HG02588 (cell line): ENCODE data around the gene CCDC120.

Experiments used
- ATAC-seq: cut with Tn5 transposase; IDR thresholded peaks from one replicate; pipeline ENCODE4 v1.9.1; 2021; ENCODE audit warnings: mild to moderate bottlenecking, moderate library complexity; ENCODE audit not compliant: unreplicated experiment

CCDC120 gene

GRCh38 chrX:49058794-49059193 lies at the start of gene CCDC120:
Gene CCDC120 (plus strand): TSS chrX:49058999. CDS start chrX:49062042, 3,043 bp downstream.
- no peak for ATAC-seq

GRCh38 chrX:49019050-49019449 lies 39.7 kb upstream of the CCDC120 start:
- no peak for ATAC-seq

GRCh38 chrX:49019599-49020249 lies 39.1 kb upstream of the CCDC120 start:
- no peak for ATAC-seq

GRCh38 chrX:49029876-49030275 lies 28.9 kb upstream of the CCDC120 start:
- ATAC-seq, result no peak

- ATAC-seq, result no peak
These were observed 28.5 kb upstream of the CCDC120 start for GRCh38 chrX:49030283-49030682.

- no peak for ATAC-seq
These were observed 20.8 kb upstream of the CCDC120 start for GRCh38 chrX:49037883-49038475.

- ATAC-seq, result no peak
These were observed 19.0 kb upstream of the CCDC120 start for GRCh38 chrX:49039598-49040375.

- ATAC-seq, result no peak
These were observed 18.3 kb upstream of the CCDC120 start for GRCh38 chrX:49040376-49040955.

GRCh38 chrX:49041744-49042580 lies 16.8 kb upstream of the CCDC120 start:
- no peak for ATAC-seq

- no peak for ATAC-seq
These were observed 16.1 kb upstream of the CCDC120 start for GRCh38 chrX:49042581-49043219.

- peak; percentile 93 for ATAC-seq
These were observed 15.4 kb upstream of the CCDC120 start, which contains the start of gene TFE3 for GRCh38 chrX:49043220-49043986. Gene TFE3 (minus strand): TSS chrX:49043357. CDS start chrX:49043226, 131 bp downstream.

GRCh38 chrX:49043987-49044281 lies 14.9 kb upstream of the CCDC120 start:
- ATAC-seq, result no peak

GRCh38 chrX:49053223-49054072 lies 5.4 kb upstream of the CCDC120 start:
- peak; percentile 55 for ATAC-seq

GRCh38 chrX:49054073-49054762 lies 4.6 kb upstream of the CCDC120 start:
- ATAC-seq, result no peak

- ATAC-seq, result no peak
These were observed 402 bp downstream of the CCDC120 start for GRCh38 chrX:49059201-49059600.

- ATAC-seq, result no peak
These were observed 884 bp downstream of the CCDC120 start for GRCh38 chrX:49059681-49060085.

GRCh38 chrX:49060914-49061313 lies 2.1 kb downstream of the CCDC120 start:
- no peak for ATAC-seq

GRCh38 chrX:49061490-49061889 lies 2.7 kb downstream of the CCDC120 start:
- no peak for ATAC-seq
